Kidney epithelial cell (primary cell): Measurements from ENCODE around the gene TRPV5. TPM values are rescaled to one million over a fixed set of nuclear protein-coding genes. Genes with fewer than 3 reads are reported as not detected.

Source experiments
- DNase-seq: peaks from one replicate; pipeline ENCODE4 v3.0.0-alpha.2; 2010; ENCODE audit warnings: low read depth
- H3K27me3 ChIP-seq: 2 replicates; pipeline ENCODE4 v1.6.0; 2011; ENCODE audit warnings: low read length; ENCODE audit not compliant: control insufficient read depth, insufficient read depth
- H3K36me3 ChIP-seq: 2 replicates; pipeline ENCODE4 v1.5.1; 2011; ENCODE audit warnings: low read length; ENCODE audit not compliant: control insufficient read depth, insufficient read depth
- H3K4me3 ChIP-seq: 2 replicates; pipeline ENCODE4 v1.5.1; 2011; ENCODE audit warnings: low read depth, mild to moderate bottlenecking, control low read depth, low read length
- total RNA-seq: library from RNA; depleted of rRNA; stranded (reverse); fragments of >200 nt; gene quantifications from 2 replicates; pipeline ENCODE4 v1.2.3, GENCODE V29; 2015
- TF ChIP-seq, protein P1 (sequence below): IDR thresholded peaks from 2 replicates; pipeline ENCODE4 v1.5.1; 2011; ENCODE audit warnings: mild to moderate bottlenecking, moderate library complexity, low read length, control low read depth, inconsistent platforms; ENCODE audit not compliant: insufficient read depth, poor library complexity, severe bottlenecking

TRPV5 gene
- total RNA-seq, 1 donor from 2014 or later = not detected

DNA sequence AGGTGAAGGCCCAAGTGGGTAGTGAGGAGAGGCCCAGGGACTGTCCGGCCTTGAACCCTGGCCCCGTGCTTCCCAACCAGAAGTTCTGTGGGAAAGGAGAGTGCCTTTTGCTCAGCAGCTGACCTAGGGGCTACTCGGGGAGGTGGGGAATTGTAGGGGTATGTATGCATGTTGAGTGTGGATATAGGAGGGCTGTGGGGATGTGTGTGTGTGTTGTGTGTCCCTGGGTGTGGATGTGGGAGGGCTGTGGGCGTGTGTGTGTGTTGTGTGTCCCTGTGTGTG, 66.5 kb downstream of the TRPV5 start:
- H3K27me3 ChIP-seq = no peaks in the 10 kb centered on the region
- H3K36me3 ChIP-seq = no peaks in the 10 kb centered on the region
- H3K4me3 ChIP-seq = no peak overlapping the region
- TF ChIP-seq, protein P1, sequence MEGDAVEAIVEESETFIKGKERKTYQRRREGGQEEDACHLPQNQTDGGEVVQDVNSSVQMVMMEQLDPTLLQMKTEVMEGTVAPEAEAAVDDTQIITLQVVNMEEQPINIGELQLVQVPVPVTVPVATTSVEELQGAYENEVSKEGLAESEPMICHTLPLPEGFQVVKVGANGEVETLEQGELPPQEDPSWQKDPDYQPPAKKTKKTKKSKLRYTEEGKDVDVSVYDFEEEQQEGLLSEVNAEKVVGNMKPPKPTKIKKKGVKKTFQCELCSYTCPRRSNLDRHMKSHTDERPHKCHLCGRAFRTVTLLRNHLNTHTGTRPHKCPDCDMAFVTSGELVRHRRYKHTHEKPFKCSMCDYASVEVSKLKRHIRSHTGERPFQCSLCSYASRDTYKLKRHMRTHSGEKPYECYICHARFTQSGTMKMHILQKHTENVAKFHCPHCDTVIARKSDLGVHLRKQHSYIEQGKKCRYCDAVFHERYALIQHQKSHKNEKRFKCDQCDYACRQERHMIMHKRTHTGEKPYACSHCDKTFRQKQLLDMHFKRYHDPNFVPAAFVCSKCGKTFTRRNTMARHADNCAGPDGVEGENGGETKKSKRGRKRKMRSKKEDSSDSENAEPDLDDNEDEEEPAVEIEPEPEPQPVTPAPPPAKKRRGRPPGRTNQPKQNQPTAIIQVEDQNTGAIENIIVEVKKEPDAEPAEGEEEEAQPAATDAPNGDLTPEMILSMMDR = no peak
- DNase-seq = no peak

DNA sequence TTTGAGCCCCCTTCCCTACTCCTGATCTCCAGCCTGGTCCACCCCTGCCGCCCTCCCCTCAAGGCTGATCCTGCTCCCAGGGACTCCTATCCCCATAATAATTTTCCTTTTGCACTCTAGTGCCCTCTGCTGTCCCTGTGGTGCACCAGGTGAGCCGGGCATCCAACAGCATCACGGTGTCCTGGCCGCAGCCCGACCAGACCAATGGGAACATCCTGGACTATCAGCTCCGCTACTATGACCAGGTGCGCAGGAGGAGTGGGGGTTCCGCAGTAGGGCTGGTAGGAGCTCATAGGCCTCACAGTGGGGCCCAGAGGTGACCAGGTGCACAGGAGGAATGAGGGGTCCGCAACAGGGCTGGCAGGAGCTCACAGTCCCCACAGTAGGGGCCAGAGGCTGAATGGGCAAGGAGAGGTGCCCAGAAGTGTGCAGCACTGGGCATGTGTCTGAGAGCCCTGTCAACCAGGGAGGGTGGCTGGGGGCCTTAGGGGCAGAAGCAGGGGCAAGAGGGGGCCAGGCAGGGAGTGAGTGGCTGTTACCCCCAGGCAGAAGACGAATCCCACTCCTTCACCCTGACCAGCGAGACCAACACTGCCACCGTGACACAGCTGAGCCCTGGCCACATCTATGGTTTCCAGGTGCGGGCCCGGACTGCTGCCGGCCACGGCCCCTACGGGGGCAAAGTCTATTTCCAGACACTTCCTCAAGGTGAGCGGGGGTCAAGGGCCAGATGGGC, 67.0 kb downstream of the TRPV5 start:
- no peak overlapping the region for H3K4me3 ChIP-seq
- no peak for DNase-seq
- no peaks in the 10 kb centered on the region for H3K27me3 ChIP-seq
- TF ChIP-seq, protein P1 = peak; percentile 79
- H3K36me3 ChIP-seq = no peaks in the 10 kb centered on the region

DNA sequence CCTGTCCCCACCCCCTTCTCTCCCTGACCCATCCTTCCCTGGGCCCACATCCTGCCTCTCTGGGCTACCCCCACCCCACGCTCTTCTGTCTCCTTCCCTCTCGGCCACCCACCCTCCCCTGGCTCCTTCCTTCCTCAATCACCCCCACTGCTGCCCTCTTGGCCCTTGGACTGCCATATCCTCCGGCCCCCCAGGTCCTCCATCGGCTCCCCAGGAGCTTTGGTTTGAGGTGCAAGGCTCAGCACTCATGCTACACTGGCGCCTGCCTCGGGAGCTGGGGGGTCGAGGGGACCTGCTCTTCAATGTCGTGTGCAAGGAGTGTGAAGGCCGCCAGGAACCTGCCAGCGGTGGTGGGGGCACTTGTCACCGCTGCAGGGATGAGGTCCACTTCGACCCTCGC, 67.8 kb downstream of the TRPV5 start:
- Histone ChIP-seq H3K27me3 (no peaks in the 10 kb centered on the region), H3K36me3 (no peaks in the 10 kb centered on the region), H3K4me3 (no peak overlapping the region)
- DNase-seq = no peak
- TF ChIP-seq, protein P1 = no peak

DNA sequence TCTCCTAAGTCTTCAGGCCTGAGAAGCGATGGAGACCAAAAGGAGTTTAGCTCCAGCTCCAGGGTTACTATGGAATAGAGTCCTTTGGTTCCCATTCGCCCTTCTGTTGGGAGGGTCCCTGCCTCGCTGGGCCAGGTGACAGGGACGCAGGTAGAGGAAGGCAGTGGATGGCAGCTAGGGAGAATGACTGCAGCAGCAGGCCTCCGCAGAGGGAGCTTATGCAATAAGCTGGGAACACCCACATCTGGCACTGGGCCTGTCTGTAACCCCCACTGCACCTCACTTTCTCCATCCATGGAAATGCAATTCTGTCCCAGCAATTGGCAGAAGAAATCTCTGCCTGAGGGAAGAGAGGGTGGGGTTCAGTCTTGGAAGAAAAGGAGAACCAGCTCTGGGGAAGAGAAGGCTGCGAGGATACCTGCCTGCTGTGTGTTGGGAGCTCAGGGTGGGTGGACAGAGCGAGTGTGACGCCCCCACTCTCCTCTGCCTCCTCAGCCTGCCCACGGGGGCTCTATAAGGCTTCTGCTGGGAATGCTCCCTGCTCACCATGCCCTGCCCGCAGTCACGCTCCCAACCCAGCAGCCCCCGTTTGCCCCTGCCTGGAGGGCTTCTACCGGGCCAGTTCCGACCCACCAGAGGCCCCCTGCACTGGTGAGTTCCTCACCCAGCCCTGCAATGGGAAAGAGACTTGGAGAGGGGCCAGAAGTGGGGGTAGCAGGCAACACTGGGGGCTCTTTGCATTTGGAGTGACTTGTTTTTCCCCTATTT, 68.4 kb downstream of the TRPV5 start:
- no peak for DNase-seq

DNA sequence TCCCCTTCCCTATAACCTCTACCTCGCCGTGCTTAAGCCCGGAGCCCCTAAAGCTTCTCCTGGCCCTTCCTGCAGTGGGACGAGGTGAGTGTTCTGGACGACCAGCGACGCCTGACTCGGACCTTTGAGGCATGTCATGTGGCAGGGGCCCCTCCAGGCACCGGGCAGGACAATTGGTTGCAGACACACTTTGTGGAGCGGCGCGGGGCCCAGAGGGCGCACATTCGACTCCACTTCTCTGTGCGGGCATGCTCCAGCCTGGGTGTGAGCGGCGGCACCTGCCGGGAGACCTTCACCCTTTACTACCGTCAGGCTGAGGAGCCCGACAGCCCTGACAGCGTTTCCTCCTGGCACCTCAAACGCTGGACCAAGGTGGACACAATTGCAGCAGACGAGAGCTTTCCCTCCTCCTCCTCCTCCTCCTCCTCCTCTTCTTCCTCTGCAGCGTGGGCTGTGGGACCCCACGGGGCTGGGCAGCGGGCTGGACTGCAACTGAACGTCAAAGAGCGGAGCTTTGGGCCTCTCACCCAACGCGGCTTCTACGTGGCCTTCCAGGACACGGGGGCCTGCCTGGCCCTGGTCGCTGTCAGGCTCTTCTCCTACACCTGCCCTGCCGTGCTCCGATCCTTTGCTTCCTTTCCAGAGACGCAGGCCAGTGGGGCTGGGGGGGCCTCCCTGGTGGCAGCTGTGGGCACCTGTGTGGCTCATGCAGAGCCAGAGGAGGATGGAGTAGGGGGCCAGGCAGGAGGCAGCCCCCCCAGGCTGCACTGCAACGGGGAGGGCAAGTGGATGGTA, 69.5 kb downstream of the TRPV5 start:
- TF ChIP-seq, protein P1 = no peak
- DNase-seq = no peak
- Histone ChIP-seq H3K27me3 (no peaks in the 10 kb centered on the region), H3K4me3 (no peak overlapping the region), H3K36me3 (no peaks in the 10 kb centered on the region)

More for the DNA sequence above, 68.4 kb downstream of the TRPV5 start:
- H3K27me3 ChIP-seq = no peaks in the 10 kb centered on the region
- H3K4me3 ChIP-seq = no peak overlapping the region
- H3K36me3 ChIP-seq = no peaks in the 10 kb centered on the region
- TF ChIP-seq, protein P1 = no peak
